EL (cell line): ENCODE measurements around the gene ABCD1.
A peak's percentile ranks its signal among the peaks of the same experiment; 100 is the strongest.
"Not testable (repeated sequence)": the region's sequence is repeated elsewhere in the genome, so short reads cannot be mapped to it uniquely, and the experiment has no call there.

Experiments
- DNase-seq: peaks from one replicate; pipeline ENCODE4 v3.0.0-alpha.2; 2016

Gene ABCD1

DNA sequence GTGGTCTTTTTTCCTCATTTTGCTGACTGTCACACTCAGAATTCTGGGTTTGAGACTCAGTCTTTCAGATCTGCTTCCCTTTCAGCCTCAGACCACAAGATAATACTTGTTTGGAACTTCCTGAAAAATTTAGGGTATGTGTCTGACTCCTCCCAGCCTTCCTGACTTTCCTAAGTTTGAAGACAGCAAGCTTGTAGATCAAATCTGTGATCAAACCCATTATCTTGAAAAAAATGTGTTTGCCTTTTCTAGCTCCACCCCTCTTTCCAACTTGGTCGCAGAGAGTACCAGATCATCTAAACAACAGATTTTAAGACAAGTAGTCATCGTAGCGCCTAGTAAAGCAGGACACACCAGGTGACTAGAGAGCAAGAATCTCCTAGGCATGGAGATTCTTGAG is 10.4 kb upstream of the ABCD1 start:
- no peak for DNase-seq

DNA sequence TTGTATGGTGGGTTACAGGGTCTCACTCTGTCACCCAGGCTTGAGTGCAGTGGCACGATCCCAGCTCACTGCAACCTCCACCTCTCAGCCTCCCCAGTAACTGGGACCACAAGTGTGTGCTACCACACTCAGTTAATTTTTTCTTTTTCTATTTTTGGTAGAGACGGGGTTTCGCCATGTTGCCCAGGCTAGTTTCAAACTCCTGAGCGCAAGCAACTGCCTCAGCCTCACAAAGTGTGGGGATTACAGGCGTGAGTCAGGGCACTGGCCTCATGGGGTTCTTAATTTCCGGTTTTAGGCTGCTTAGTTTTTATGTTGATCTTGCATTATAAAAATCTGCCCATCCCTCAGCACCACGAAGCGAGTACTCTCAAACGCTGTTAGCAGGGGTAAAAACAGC is 7.2 kb upstream of the ABCD1 start:
- no peak for DNase-seq

DNA sequence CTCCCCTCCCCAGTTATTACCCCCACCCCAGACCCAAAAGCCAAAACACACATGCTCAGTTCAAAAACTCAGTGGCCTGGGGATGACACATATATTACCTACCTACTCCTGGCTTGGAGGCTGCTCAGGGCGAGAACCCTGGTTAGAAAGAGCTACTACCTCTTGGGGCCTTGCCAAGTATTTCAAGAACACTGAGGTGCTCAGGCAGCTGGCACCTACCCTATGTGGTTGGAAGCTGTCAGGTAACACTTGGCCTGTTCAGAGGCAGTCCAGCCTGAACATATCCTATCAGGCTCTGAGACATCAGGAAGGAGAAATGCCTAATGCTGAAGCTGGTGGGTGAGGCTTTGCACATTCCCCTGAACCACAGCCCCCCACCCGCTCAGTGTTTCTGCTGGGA is 5.4 kb upstream of the ABCD1 start:
- no peak for DNase-seq

GRCh38 chrX:153719701-153720100 is 5.0 kb upstream of the ABCD1 start:
- no peak for DNase-seq

DNA sequence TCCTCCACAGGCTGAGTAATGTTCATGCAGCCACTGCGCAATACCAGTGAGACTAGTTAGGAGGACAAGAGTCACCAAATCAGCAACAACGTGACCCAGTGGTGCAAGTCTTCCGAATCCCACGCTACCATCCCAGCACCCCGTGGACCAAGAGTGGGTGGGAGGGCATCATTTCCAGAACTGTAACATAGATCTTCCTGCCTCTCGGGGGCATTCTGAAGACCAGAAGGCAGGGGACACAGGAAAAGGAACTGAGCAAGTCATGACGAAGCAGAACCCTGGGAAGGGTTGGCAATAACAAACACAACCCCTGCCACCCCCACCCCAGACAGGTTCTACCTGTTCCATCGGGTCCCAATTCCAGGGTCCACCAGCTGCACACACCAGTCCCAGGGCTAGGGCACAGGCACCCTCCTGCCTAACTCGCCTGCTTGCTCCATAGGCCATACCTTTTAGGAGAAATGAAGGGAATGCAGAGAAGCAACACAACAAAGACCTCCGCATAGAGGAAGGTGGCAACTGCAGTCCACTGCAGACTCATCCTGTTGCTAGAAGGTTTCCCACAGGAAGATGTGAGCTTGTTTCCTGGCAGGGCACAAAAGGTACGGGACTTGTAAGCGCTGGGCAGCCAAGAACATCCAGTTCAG is 1.8 kb upstream of the ABCD1 start:
- no peak for DNase-seq

DNA sequence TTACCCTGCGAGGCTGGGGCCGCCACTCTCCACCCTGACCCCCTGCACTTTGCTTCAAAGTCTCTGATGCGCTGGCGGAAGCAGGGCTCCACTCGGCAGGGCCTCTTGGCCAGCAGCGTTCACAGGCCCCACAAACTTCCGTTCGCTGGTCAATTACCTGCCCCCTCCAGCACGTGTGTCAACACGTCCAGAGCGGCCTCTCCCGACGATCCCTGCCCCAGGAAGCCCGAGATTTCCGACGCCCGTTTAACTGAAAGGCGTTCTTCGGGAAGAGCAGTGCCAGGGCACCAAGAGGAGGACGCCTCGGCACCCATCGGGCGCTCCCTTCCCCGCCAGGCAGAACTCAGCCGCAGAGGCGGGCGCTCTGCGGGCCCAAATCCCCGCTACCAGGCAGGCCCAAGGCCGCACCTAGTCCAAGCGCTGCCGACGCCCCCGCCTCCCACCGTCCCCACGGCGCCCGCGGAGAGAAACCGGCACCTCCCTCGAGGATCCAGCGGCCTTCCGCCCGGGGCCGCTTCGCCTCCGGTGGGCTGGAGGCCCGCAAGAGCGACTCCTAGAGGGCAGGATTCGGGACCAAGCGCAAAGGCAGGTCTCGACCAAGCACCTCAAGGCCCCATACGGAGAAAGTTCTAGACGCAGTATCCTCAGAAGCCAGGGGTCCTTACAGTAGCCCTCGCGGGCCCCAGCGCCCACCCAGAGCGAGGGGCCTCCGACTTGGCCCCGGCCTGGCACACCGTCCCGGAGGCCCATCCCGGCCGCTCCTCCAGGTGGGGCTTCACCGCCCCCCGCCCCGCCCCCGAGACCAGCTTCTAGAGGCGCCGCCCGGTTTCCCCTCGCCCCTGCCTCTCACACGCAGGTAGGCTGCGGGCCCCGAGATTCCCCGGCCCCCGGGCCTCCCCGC is 1.1 kb upstream of the ABCD1 start:
- peak; percentile 52 for DNase-seq

GRCh38 chrX:153725039-153725831 is 579 bp downstream of the ABCD1 start:
- no peak for DNase-seq

- no peak for DNase-seq
Measured at GRCh38 chrX:153725832-153726285, 1.2 kb downstream of the ABCD1 start.

- peak; percentile 69 for DNase-seq
Measured at GRCh38 chrX:153726286-153727122, 1.8 kb downstream of the ABCD1 start.

- DNase-seq, result peak; percentile 25
Measured at GRCh38 chrX:153727123-153727931, 2.7 kb downstream of the ABCD1 start.

DNA sequence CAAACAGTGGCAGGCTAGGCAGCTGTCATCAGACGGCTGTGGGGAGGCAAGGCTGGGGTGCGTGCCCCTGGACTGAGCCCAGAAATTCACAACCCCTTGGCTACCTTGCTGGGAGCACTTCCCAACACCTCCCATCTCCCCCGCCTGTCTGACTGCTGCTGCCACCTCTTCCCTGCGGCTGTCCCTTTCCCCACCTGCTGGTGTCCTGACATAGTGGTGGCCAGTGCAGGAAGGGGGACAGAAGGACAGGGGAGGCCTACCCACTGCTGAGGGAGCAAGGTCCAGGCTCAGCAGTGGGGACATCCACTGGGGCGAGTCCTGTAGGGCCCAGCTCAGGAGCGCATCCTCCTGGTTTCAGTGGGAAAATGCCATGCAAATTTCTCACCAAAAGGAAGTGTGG is 3.4 kb downstream of the ABCD1 start:
- DNase-seq, result no peak

GRCh38 chrX:153728951-153729631 is 4.4 kb downstream of the ABCD1 start:
- DNase-seq, result no peak

DNA sequence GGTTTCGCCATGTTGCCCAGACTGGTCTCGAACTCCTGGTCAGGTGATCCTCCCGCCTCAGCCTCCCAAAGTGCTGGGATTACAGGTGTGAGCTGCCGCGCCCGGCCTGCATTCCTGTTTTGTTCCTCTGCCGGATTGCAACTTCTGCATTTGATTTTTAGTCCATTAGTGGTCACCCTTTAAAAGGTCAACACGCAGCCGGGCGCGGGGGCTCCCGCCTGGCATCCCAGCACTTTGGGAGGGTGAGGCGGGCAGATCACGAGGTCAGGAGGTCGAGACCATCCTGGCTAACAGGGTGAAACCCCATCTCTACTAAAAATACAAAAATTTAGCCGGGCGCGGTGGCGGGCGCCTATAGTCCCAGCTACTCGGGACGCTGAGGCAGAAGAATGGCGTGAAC is 5.5 kb downstream of the ABCD1 start:
- DNase-seq, result not testable (repeated sequence)

DNA sequence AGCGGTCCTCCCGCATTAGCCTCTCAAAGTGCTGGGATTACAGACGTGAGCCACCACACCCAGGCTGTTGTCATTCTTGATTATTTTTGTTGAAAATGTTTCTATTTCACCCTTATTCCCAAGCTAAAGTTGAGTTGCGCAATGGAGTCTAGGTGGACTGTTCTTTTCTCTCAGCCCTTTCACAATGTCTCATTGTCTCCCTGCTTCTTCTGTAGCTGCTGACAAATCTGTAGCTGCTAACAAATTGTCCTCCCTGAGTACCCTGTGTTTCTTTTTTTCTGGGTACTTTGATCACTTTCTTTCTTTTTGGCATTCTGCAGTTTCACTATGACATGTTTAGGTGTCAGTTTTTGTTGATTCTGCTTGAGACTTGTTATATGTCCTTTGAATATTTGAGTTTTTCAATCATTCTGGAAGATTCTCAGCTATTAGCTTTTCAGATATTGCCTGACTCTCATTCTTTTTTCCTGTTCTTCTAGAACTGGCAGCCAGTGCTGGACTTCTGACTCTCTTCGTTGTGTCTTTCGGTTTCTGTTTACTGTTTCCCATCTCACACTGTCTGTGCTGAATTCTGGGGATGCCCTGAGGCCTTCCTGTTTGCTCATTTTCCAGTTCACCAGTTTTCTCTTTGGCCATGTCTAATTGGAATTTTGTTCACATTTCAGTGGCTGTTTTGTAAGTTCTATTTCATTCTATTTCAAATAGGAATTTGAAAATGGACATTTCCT is 6.6 kb downstream of the ABCD1 start:
- no peak for DNase-seq

DNA sequence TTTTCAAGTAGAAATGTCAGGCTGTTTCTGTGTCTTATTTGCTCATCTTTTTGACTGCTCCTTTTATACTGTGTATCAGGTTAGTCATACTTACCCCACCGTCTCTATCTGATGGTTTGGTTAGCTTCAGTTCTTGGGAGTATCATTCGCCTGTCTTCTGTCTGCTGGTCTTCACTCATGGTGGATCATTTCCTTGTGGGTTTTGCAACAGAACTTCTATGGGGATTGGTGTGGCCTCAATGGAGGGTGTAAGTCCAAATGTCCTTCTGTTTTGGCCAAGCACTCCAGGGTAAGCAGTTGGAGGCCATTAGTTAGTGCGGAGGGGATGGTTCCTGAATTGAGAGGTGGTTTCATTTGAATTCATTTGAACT is 7.2 kb downstream of the ABCD1 start:
- DNase-seq, result no peak

- peak; percentile 39 for DNase-seq
Measured at GRCh38 chrX:153732401-153732800, 7.7 kb downstream of the ABCD1 start.

DNA sequence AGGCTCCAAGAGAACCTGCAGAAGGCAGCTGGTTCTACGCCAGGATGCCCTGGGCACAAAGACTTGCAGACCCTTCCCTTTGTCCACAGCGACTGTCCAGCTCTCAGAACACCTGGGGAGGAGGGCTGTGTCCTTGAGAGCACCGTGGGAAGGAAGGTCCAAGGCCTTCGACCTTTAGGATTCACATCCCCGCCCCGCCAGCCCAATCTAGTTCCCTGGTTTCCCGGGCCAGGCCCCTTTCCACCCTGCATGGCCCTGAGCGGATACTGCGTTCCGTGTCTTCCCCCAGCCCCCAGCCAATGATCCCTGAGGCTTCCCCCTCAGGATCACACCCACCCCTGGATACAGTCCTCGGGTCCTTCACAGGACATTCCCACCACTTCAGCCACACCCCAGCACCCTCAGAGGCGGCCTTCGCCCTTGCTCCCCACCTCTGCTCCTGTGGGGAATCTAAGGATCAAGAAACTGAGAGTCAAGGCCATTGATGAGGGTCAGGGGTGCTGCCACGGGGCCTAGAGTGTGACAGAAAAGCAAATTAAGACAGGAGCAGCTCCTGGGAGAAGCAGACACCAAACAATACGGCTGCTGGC is 9.1 kb downstream of the ABCD1 start:
- DNase-seq, result no peak

- DNase-seq, result no peak
Measured at GRCh38 chrX:153734871-153735270, 10.2 kb downstream of the ABCD1 start.

GRCh38 chrX:153735274-153735673 is 10.6 kb downstream of the ABCD1 start:
- DNase-seq, result no peak
